ENCODE results near the gene FCGBP. TPM values are rescaled to one million over a fixed set of nuclear protein-coding genes. Genes with fewer than 3 reads are reported as not detected.

The FCGBP gene
- 1 to 10 TPM; 5.8 to 6.2 TPM for total RNA-seq

GRCh38 chr19:39934584-39935363, at the start of gene FCGBP:
Gene FCGBP, minus strand, starts transcription at chr19:39934634.
- ATAC-seq (no peak), DNase-seq (no peak)
- ChIA-PET POLR2A (interaction anchor here (4.7 kb wide), 1 partner anchor 35 kb away, joined by 29 read pairs; the partner anchor contains the start of gene PSMC4), CTCF (interaction anchor here (1.1 to 4.9 kb wide), 2 partner anchors 10 to 35 kb away, joined by 4 to 61 read pairs; partner anchors contain the start of gene PSMC4)
- Mint-ChIP-seq H3K36me3 (ENCODE audit: low read depth) (peaks cover 12% of the 10 kb centered on the region), H3K27me3 (ENCODE audit: low read depth) (no peaks in the 10 kb centered on the region), H3K9me3 (ENCODE audit: insufficient read depth) (peaks cover 8% of the 10 kb centered on the region), H3K4me1 (ENCODE audit: low read depth) (peaks cover 48% of the 10 kb centered on the region), H3K27ac (peak within 1 kb of the TSS; percentile 83), H3K4me3 (no peak within 1 kb of the TSS)

GRCh38 chr19:39983695-39984300, 49.4 kb upstream of the FCGBP start:
- CTCF ChIA-PET = interaction anchor here (2.1 kb wide), 1 partner anchor 13 kb away, joined by 7 read pairs; the partner anchor contains the start of gene PSMC4
- peaks cover 82% of the 10 kb centered on the region for H3K36me3 Mint-ChIP-seq (ENCODE audit: low read depth)
- POLR2A ChIA-PET = no interaction called here
- H3K27me3 Mint-ChIP-seq (ENCODE audit: low read depth) = no peaks in the 10 kb centered on the region
- DNase-seq (peak; percentile 15), ATAC-seq (no peak)
- H3K27ac Mint-ChIP-seq = no peak overlapping the region
- H3K9me3 Mint-ChIP-seq (ENCODE audit: insufficient read depth) = peaks cover 43% of the 10 kb centered on the region
- H3K4me1 Mint-ChIP-seq (ENCODE audit: low read depth) = no peaks in the 10 kb centered on the region
- no peak overlapping the region for H3K4me3 Mint-ChIP-seq

GRCh38 chr19:39982883-39983282, 48.4 kb upstream of the FCGBP start:
- POLR2A ChIA-PET = no interaction called here

GRCh38 chr19:39974377-39975155, 40.1 kb upstream of the FCGBP start:
- H3K27ac Mint-ChIP-seq = no peak overlapping the region
- no peaks in the 10 kb centered on the region for H3K27me3 Mint-ChIP-seq (ENCODE audit: low read depth)

More at GRCh38 chr19:39982883-39983282, 48.4 kb upstream of the FCGBP start:
- H3K4me1 Mint-ChIP-seq (ENCODE audit: low read depth) = no peaks in the 10 kb centered on the region
- no peaks in the 10 kb centered on the region for H3K27me3 Mint-ChIP-seq (ENCODE audit: low read depth)
- H3K36me3 Mint-ChIP-seq (ENCODE audit: low read depth) = peaks cover 91% of the 10 kb centered on the region
- no peak overlapping the region for H3K27ac Mint-ChIP-seq
- ATAC-seq = no peak
- no peak overlapping the region for H3K4me3 Mint-ChIP-seq
- peaks cover 43% of the 10 kb centered on the region for H3K9me3 Mint-ChIP-seq (ENCODE audit: insufficient read depth)
- DNase-seq = no peak
- CTCF ChIA-PET = no interaction called here

GRCh38 chr19:39971380-39972035, 37.1 kb upstream of the FCGBP start:
- CTCF ChIA-PET = interaction anchor here (1.0 to 3.9 kb wide), 31 partner anchors 8 to 207 kb away, joined by 3 to 133 read pairs (median 12); partner anchors contain the start of genes DYRK1B, FBL, FCGBP and ZNF546
- no peaks in the 10 kb centered on the region for H3K27me3 Mint-ChIP-seq (ENCODE audit: low read depth)
- peaks cover 50% of the 10 kb centered on the region for H3K36me3 Mint-ChIP-seq (ENCODE audit: low read depth)
- POLR2A ChIA-PET = interaction anchor here (0.8 to 3.7 kb wide), 14 partner anchors 7 to 173 kb away, joined by 3 to 31 read pairs (median 12); partner anchors contain the start of genes DYRK1B, FCGBP, ZNF546 and ZNF780A
- ATAC-seq (no peak), DNase-seq (no peak)
- H3K4me3 Mint-ChIP-seq = peak overlapping the region; percentile 95
- no peaks in the 10 kb centered on the region for H3K9me3 Mint-ChIP-seq (ENCODE audit: insufficient read depth)
- peak overlapping the region; percentile 95 for H3K27ac Mint-ChIP-seq
- peaks cover 43% of the 10 kb centered on the region for H3K4me1 Mint-ChIP-seq (ENCODE audit: low read depth)

More at GRCh38 chr19:39974377-39975155, 40.1 kb upstream of the FCGBP start:
- Mint-ChIP-seq H3K4me1 (ENCODE audit: low read depth) (peaks cover 26% of the 10 kb centered on the region), H3K36me3 (ENCODE audit: low read depth) (peaks cover 66% of the 10 kb centered on the region), H3K4me3 (no peak overlapping the region), H3K9me3 (ENCODE audit: insufficient read depth) (no peaks in the 10 kb centered on the region)
- DNase-seq (no peak), ATAC-seq (no peak)
- ChIA-PET POLR2A (interaction anchor here (0.8 kb wide), 1 partner anchor 22 kb away, joined by 3 read pairs; the partner anchor contains the start of gene ZNF546), CTCF (no interaction called here)

GRCh38 chr19:39970675-39971379, 36.4 kb upstream of the FCGBP start, which contains the start of gene PSMC4:
Gene PSMC4, plus strand, starts transcription at chr19:39971165. Its CDS starts 38 bp downstream, at chr19:39971203.
- H3K9me3 Mint-ChIP-seq (ENCODE audit: insufficient read depth) = no peaks in the 10 kb centered on the region
- H3K27me3 Mint-ChIP-seq (ENCODE audit: low read depth) = no peaks in the 10 kb centered on the region
- ChIA-PET POLR2A (interaction anchor here (0.8 to 3.7 kb wide), 18 partner anchors 8 to 173 kb away, joined by 3 to 31 read pairs (median 8); partner anchors contain the start of genes DYRK1B, FBL, FCGBP and ZNF546), CTCF (interaction anchor here (0.6 to 3.9 kb wide), 37 partner anchors 9 to 206 kb away, joined by 3 to 133 read pairs (median 11); partner anchors contain the start of genes DYRK1B, FBL, FCGBP and ZNF546)
- H3K36me3 Mint-ChIP-seq (ENCODE audit: low read depth) = peaks cover 48% of the 10 kb centered on the region
- ATAC-seq (peak; percentile 99), DNase-seq (peak; percentile 99)
- H3K27ac Mint-ChIP-seq = peak within 1 kb of the TSS; percentile 95
- peaks cover 43% of the 10 kb centered on the region for H3K4me1 Mint-ChIP-seq (ENCODE audit: low read depth)
- H3K4me3 Mint-ChIP-seq = peak within 1 kb of the TSS; percentile 95

GRCh38 chr19:39970425-39970674, 35.9 kb upstream of the FCGBP start:
- DNase-seq = no peak
- peaks cover 43% of the 10 kb centered on the region for H3K4me1 Mint-ChIP-seq (ENCODE audit: low read depth)
- H3K27me3 Mint-ChIP-seq (ENCODE audit: low read depth) = no peaks in the 10 kb centered on the region
- H3K27ac Mint-ChIP-seq = peak overlapping the region; percentile 95
- POLR2A ChIA-PET = interaction anchor here (0.8 to 3.7 kb wide), 19 partner anchors 9 to 224 kb away, joined by 3 to 31 read pairs (median 7); partner anchors contain the start of genes DYRK1B, FBL, FCGBP and ZNF546
- no peaks in the 10 kb centered on the region for H3K9me3 Mint-ChIP-seq (ENCODE audit: insufficient read depth)
- ATAC-seq = no peak
- peaks cover 44% of the 10 kb centered on the region for H3K36me3 Mint-ChIP-seq (ENCODE audit: low read depth)
- H3K4me3 Mint-ChIP-seq = peak overlapping the region; percentile 95
- CTCF ChIA-PET = interaction anchor here (0.6 to 3.9 kb wide), 36 partner anchors 9 to 195 kb away, joined by 3 to 133 read pairs (median 11); partner anchors contain the start of genes DYRK1B, FBL, FCGBP and ZNF546

- ATAC-seq = no peak
- ChIA-PET CTCF (interaction anchor here (0.6 to 3.9 kb wide), 35 partner anchors 9 to 1165 kb away, joined by 3 to 133 read pairs (median 11); partner anchors contain the start of genes DYRK1B, FBL, FCGBP and ZNF546), POLR2A (interaction anchor here (0.8 to 3.7 kb wide), 18 partner anchors 9 to 225 kb away, joined by 3 to 31 read pairs (median 8); partner anchors contain the start of genes DYRK1B, FBL, FCGBP and ZNF546)
- Mint-ChIP-seq H3K9me3 (ENCODE audit: insufficient read depth) (no peaks in the 10 kb centered on the region), H3K4me3 (peak overlapping the region; percentile 95), H3K36me3 (ENCODE audit: low read depth) (peaks cover 39% of the 10 kb centered on the region), H3K4me1 (ENCODE audit: low read depth) (peaks cover 43% of the 10 kb centered on the region), H3K27ac (peak overlapping the region; percentile 95), H3K27me3 (ENCODE audit: low read depth) (no peaks in the 10 kb centered on the region)
- DNase-seq = no peak
Measured at GRCh38 chr19:39969681-39970424, 35.4 kb upstream of the FCGBP start.

GRCh38 chr19:39969266-39969665, 34.8 kb upstream of the FCGBP start:
- H3K4me1 Mint-ChIP-seq (ENCODE audit: low read depth) = peaks cover 43% of the 10 kb centered on the region
- peaks cover 34% of the 10 kb centered on the region for H3K36me3 Mint-ChIP-seq (ENCODE audit: low read depth)
- ChIA-PET CTCF (interaction anchor here (0.8 to 3.9 kb wide), 9 partner anchors 13 to 123 kb away, joined by 3 to 133 read pairs (median 21); partner anchors contain the start of genes FBL, FCGBP and ZNF780B), POLR2A (interaction anchor here (0.9 to 3.7 kb wide), 11 partner anchors 8 to 71 kb away, joined by 3 to 31 read pairs (median 14); partner anchors contain the start of genes FCGBP and ZNF546)
- peak overlapping the region; percentile 95 for H3K4me3 Mint-ChIP-seq
- H3K27me3 Mint-ChIP-seq (ENCODE audit: low read depth) = no peaks in the 10 kb centered on the region
- ATAC-seq = no peak
- no peaks in the 10 kb centered on the region for H3K9me3 Mint-ChIP-seq (ENCODE audit: insufficient read depth)
- peak overlapping the region; percentile 95 for H3K27ac Mint-ChIP-seq
- DNase-seq = no peak

Data from activated CD8-positive, alpha-beta T cell treated with anti-CD3 and anti-CD28 coated beads, Interleukin-2, amount 10 ng/mL, durations not matched to agents 7 days and 5 days (primary cell).